Testis (tissue), 3 donors: ENCODE results near the gene BTN2A1. TPM values are rescaled to one million over a fixed set of nuclear protein-coding genes. Genes with fewer than 3 reads are reported as not detected.
"Not testable (repeated sequence)": the region's sequence is repeated elsewhere in the genome, so short reads cannot be mapped to it uniquely, and the experiment has no call there.

Source experiments
- DNase-seq: peaks from one replicate; pipeline ENCODE4 v3.0.0-alpha.2; 2019
- H3K27ac ChIP-seq, 2 donors: fragments of 200-600 bp; sonication (generic); one replicate each; pipeline ENCODE4 v1.5.1; 2019
- H3K27me3 ChIP-seq: fragments of 200-600 bp; sonication (generic); one replicate; pipeline ENCODE4 v1.5.1; 2019
- H3K36me3 ChIP-seq: fragments of 200-600 bp; sonication (generic); one replicate; pipeline ENCODE4 v1.5.1; 2017; ENCODE audit warnings: low read depth; ENCODE audit errors: missing control alignments
- H3K4me1 ChIP-seq: fragments of 200-600 bp; sonication (generic); one replicate; pipeline ENCODE4 v1.5.1; 2019
- H3K4me3 ChIP-seq, 2 donors: fragments of 200-600 bp; sonication (generic); one replicate each; pipeline ENCODE4 v1.5.1; 2017 to 2019
- H3K9me3 ChIP-seq: fragments of 200-600 bp; sonication (generic); one replicate; pipeline ENCODE4 v1.5.1; 2017
- CTCF ChIP-seq, 3 experiments: fragments of 450-650 bp in 2 of 3; fragments of 200-600 bp in 1 of 3; sonication (generic) in 1 of 3; IDR thresholded peaks; one replicate each; pipeline ENCODE4 v1.5.1; 2016 to 2019; ENCODE audit warnings: antibody characterized with exemption in 3 of 3, mild to moderate bottlenecking in 2 of 3, moderate library complexity in 1 of 3
- POLR2A ChIP-seq: fragments of 450-650 bp; IDR thresholded peaks from one replicate; pipeline ENCODE4 v1.6.1; 2017; ENCODE audit warnings: antibody characterized with exemption, mild to moderate bottlenecking, moderate library complexity
- WGBS, 2 donors: methylation state at CpG; one replicate each; pipeline ENCODE4 v1.1.5; 2018; 5-methylcytosine and 5-hydroxymethylcytosine counted together
- intact Hi-C: fragments of 100-400 bp; cut with DNase I; formaldehyde crosslinking; loops from one replicate; pipeline ENCODE4 v1.15.1; 2023; ENCODE audit warnings: low total_unique reads
- polyA plus RNA-seq: library from polyadenylated mRNA; stranded (reverse); fragments of 350-450 nt; fragmentation: Illumina TruSeq; extraction: RNeasy Lipid Tissue Mini Kit (QIAGEN cat#74804); gene quantifications from one replicate; pipeline ENCODE4 v1.2.3, GENCODE V29; 2014; ENCODE audit warnings: low read depth, low replicate concordance; ENCODE audit not compliant: insufficient read depth
- total RNA-seq, 2 donors: library from RNA; depleted of rRNA; stranded (reverse); fragments of >200 nt; gene quantifications; one replicate each; pipeline ENCODE4 v1.2.3, GENCODE V29; 2016

Gene BTN2A1
- total and polyA plus RNA-seq, 3 donors from 2014 or later: 26.0 to 27.9 (median 27.6) TPM

DNA sequence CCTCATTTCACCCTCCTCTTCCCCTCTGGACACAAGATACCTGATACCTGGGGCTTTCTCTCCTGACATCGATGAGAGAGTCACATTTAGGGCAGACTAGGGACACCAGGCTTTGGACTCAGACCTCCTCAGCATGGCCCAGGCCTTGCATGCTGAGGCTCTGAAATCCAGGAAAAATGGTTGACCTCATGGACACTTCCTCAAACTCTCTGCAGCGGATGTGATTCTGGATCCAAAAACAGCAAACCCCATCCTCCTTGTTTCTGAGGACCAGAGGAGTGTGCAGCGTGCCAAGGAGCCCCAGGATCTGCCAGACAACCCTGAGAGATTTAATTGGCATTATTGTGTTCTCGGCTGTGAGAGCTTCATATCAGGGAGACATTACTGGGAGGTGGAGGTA, 44.8 kb upstream of the BTN2A1 start:
- Histone ChIP-seq H3K27ac (no peak overlapping the region), H3K9me3 (no peaks in the 10 kb centered on the region), H3K4me3 (no peak overlapping the region), H3K36me3 (no peaks in the 10 kb centered on the region), H3K4me1 (no peaks in the 10 kb centered on the region), H3K27me3 (no peaks in the 10 kb centered on the region)
- WGBS, 2 donors: 94 to 100% methylated on average over 3 to 4 of the region's 4 CpGs
- no peak for TF ChIP-seq POLR2A
- no peak for TF ChIP-seq CTCF (IDR thresholded peaks at IDR 0.05)
- intact Hi-C loops: no loop called here
- no peak for DNase-seq

- intact Hi-C loops: no loop called here
- 91 to 98% methylated on average over 3 of the region's 3 CpGs for WGBS, 2 donors
- no peaks in the 10 kb centered on the region for H3K27me3 ChIP-seq
Observed at GRCh38 chr6:26414281-26414680, 43.5 kb upstream of the BTN2A1 start.

DNA sequence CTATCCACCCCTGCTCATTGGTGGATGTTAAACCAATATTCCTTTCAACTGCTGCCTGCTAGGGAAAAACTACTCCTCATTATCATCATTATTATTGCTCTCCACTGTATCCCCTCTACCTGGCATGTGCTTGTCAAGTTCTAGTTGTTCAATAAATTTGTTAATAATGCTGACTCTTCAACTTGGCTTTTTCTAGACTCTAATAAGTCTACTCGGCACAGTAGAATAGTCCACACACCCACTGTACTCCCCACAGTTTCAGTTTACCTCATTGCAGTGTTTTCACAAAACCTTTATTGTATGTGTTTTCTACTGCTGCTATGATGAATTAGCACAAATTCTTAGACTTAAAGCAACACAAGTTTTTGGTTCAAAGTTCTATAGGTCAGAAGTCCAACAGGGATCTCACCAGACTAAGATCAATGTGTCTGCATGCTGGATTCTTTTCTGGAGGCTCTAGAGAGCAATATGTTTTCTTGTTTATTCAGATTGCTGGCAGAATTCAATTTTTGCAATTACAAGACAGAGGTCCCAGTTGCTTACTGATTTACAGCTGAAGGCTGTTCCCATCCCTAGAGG, 42.6 kb upstream of the BTN2A1 start:
- no peak overlapping the region for H3K4me3 ChIP-seq
- no peaks in the 10 kb centered on the region for H3K9me3 ChIP-seq
- 94 to 100% methylated on average over 1 of the region's 1 CpG for WGBS, 2 donors
- H3K36me3 ChIP-seq: no peaks in the 10 kb centered on the region
- H3K4me1 ChIP-seq: no peaks in the 10 kb centered on the region
- intact Hi-C loops: no loop called here
- no peak for DNase-seq
- H3K27me3 ChIP-seq: no peaks in the 10 kb centered on the region
- TF ChIP-seq CTCF (IDR thresholded peaks at IDR 0.05) (no peak), POLR2A (no peak)
- no peak overlapping the region for H3K27ac ChIP-seq

More at GRCh38 chr6:26414281-26414680, 43.5 kb upstream of the BTN2A1 start:
- no peaks in the 10 kb centered on the region for H3K9me3 ChIP-seq
- no peaks in the 10 kb centered on the region for H3K4me1 ChIP-seq
- TF ChIP-seq POLR2A (no peak), CTCF (IDR thresholded peaks at IDR 0.05) (no peak)
- no peak overlapping the region for H3K27ac ChIP-seq
- DNase-seq: no peak
- H3K36me3 ChIP-seq: no peaks in the 10 kb centered on the region
- no peak overlapping the region for H3K4me3 ChIP-seq

GRCh38 chr6:26415791-26416190, 42.0 kb upstream of the BTN2A1 start:
- no peak for TF ChIP-seq CTCF (IDR thresholded peaks at IDR 0.05)
- TF ChIP-seq POLR2A: no peak
- Histone ChIP-seq H3K27ac (no peak overlapping the region), H3K4me3 (no peak overlapping the region), H3K27me3 (no peaks in the 10 kb centered on the region), H3K36me3 (no peaks in the 10 kb centered on the region), H3K9me3 (no peaks in the 10 kb centered on the region), H3K4me1 (peaks cover 6% of the 10 kb centered on the region)
- intact Hi-C loops: no loop called here
- DNase-seq: no peak
- WGBS, 2 donors: 60 to 64% methylated on average over 2 of the region's 2 CpGs

- DNase-seq: no peak
- H3K36me3 ChIP-seq: no peaks in the 10 kb centered on the region
- H3K27ac ChIP-seq: no peak overlapping the region
- no peaks in the 10 kb centered on the region for H3K27me3 ChIP-seq
- no peaks in the 10 kb centered on the region for H3K9me3 ChIP-seq
- 53 to 79% methylated on average over 1 of the region's 1 CpG for WGBS, 2 donors
- intact Hi-C loops: no loop called here
- no peak overlapping the region for H3K4me3 ChIP-seq
- TF ChIP-seq POLR2A (no peak), CTCF (IDR thresholded peaks at IDR 0.05) (no peak)
- H3K4me1 ChIP-seq: peaks cover 8% of the 10 kb centered on the region
Observed at GRCh38 chr6:26416288-26416687, 41.5 kb upstream of the BTN2A1 start.

GRCh38 chr6:26418077-26418476, 39.7 kb upstream of the BTN2A1 start:
- intact Hi-C loops, H3K4me1 ChIP-seq, DNase-seq, H3K36me3 ChIP-seq, H3K4me3 ChIP-seq, H3K27me3 ChIP-seq, H3K9me3 ChIP-seq, H3K27ac ChIP-seq: not testable (repeated sequence)
- WGBS, 2 donors: 98 to 100% methylated on average over 2 of the region's 2 CpGs

DNA sequence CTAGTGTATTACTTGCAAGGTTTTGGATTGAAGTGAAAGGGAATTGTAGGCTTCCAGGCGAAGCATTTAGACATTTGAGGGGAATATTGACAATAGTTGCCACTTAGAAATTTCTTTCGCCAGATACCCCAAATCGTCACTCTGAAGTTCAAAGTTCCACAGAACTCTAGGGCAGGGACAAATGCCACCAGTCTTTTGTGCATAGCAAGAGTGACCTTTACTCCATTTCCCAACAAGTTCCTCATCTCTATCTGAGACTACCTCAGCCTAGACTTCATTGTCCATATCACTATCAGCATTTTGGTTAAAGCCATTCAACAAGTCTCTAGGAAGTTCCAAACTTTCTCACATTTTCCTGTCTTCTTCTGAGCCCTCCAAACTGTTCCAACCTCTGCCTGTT, 39.0 kb upstream of the BTN2A1 start:
- intact Hi-C loops, H3K36me3 ChIP-seq, H3K4me3 ChIP-seq, H3K27me3 ChIP-seq, DNase-seq, H3K4me1 ChIP-seq, H3K27ac ChIP-seq, H3K9me3 ChIP-seq: not testable (repeated sequence)
- 96% methylated on average over 3 of the region's 3 CpGs for WGBS, 2 donors
